Neural progenitor cell (in vitro differentiated cells): Measurements from ENCODE around the gene TMIE. TPM values are rescaled to one million over a fixed set of nuclear protein-coding genes. Genes with fewer than 3 reads are reported as not detected.

Experiments
- DNase-seq: peaks from one replicate; pipeline ENCODE4 v3.0.0-alpha.2; 2016; ENCODE audit warnings: low spot score
- H2AFZ ChIP-seq: fragments of 200-600 bp; sonication (generic); replicated peaks from 2 replicates; pipeline ENCODE4 v1.6.1; 2016; ENCODE audit warnings: antibody characterized with exemption
- H3F3A ChIP-seq: fragments of 200-600 bp; sonication (generic); 2 replicates; pipeline ENCODE4 v1.6.1; 2016; ENCODE audit warnings: antibody characterized with exemption, low read depth
- H3K27ac ChIP-seq: fragments of 200-600 bp; sonication (generic); 2 replicates; pipeline ENCODE4 v1.5.1; 2016; ENCODE audit warnings: mild to moderate bottlenecking
- H3K27me3 ChIP-seq: fragments of 200-600 bp; sonication (generic); 2 replicates; pipeline ENCODE4 v1.6.1; 2016; ENCODE audit warnings: mild to moderate bottlenecking, moderate library complexity
- H3K36me3 ChIP-seq: fragments of 200-600 bp; sonication (generic); 2 replicates; pipeline ENCODE4 v1.5.1; 2016
- H3K4me1 ChIP-seq: fragments of 200-600 bp; sonication (generic); 2 replicates; pipeline ENCODE4 v1.6.1; 2016; ENCODE audit warnings: mixed run types
- H3K4me2 ChIP-seq: fragments of 200-600 bp; sonication (generic); 2 replicates; pipeline ENCODE4 v1.6.1; 2016
- H3K4me3 ChIP-seq: fragments of 200-600 bp; sonication (generic); 2 replicates; pipeline ENCODE4 v1.5.1; 2016
- H3K79me2 ChIP-seq: fragments of 200-600 bp; sonication (generic); 2 replicates; pipeline ENCODE4 v1.6.1; 2016; ENCODE audit warnings: low read depth
- H3K9ac ChIP-seq: fragments of 200-600 bp; sonication (generic); 2 replicates; pipeline ENCODE4 v1.6.1; 2016
- H3K9me3 ChIP-seq: fragments of 200-600 bp; sonication (generic); 2 replicates; pipeline ENCODE4 v1.5.1; 2016; ENCODE audit warnings: low read depth
- H4K20me1 ChIP-seq: fragments of 200-600 bp; sonication (generic); 2 replicates; pipeline ENCODE4 v1.6.1; 2016; ENCODE audit warnings: low read depth
- H3K27ac Mint-ChIP-seq: 3 replicates; pipeline ENCODE4 v1.8.0; 2021; ENCODE audit warnings: mixed read lengths
- H3K27me3 Mint-ChIP-seq: 2 replicates; pipeline ENCODE4 v1.8.0; 2022; ENCODE audit warnings: low read depth, mild to moderate bottlenecking, inconsistent platforms, moderate library complexity, mixed read lengths; ENCODE audit not compliant: insufficient read depth
- H3K36me3 Mint-ChIP-seq: 3 replicates; pipeline ENCODE4 v1.8.0; 2021; ENCODE audit warnings: mixed read lengths
- H3K4me1 Mint-ChIP-seq: 3 replicates; pipeline ENCODE4 v1.8.0; 2021; ENCODE audit warnings: mixed read lengths
- H3K4me3 Mint-ChIP-seq: 3 replicates; pipeline ENCODE4 v1.8.0; 2021; ENCODE audit warnings: mild to moderate bottlenecking, moderate library complexity, mixed read lengths
- H3K9me3 Mint-ChIP-seq: 3 replicates; pipeline ENCODE4 v1.8.0; 2020; ENCODE audit warnings: mixed read lengths
- CTCF ChIP-seq: fragments of 200-600 bp; sonication (generic); IDR thresholded peaks from 2 replicates; pipeline ENCODE4 v1.5.1; 2017; ENCODE audit warnings: antibody characterized with exemption, mild to moderate bottlenecking
- EZH2 ChIP-seq: fragments of 200-600 bp; sonication (generic); IDR thresholded peaks from 2 replicates; pipeline ENCODE4 v1.6.1; 2017; ENCODE audit warnings: antibody characterized with exemption, mild to moderate bottlenecking, moderate library complexity
- EZH2phosphoT487 ChIP-seq: fragments of 200-600 bp; sonication (generic); IDR thresholded peaks from 2 replicates; pipeline ENCODE4 v1.6.1; 2017; ENCODE audit warnings: antibody characterized with exemption
- total RNA-seq: library from RNA; depleted of rRNA; stranded (reverse); fragments of >200 nt; gene quantifications from 2 replicates; pipeline ENCODE4 v1.2.3, GENCODE V29; 2015; ENCODE audit warnings: low replicate concordance

TMIE gene
- total RNA-seq, 1 donor from 2014 or later: not detected

GRCh38 chr3:46661776-46662766 is 39.1 kb upstream of the TMIE start:
- H3K4me3 ChIP-seq: no peak overlapping the region
- no peak overlapping the region for H3K27ac ChIP-seq
- peak overlapping the region; percentile 49 for H3K4me2 ChIP-seq
- H3K27me3 ChIP-seq: no peaks in the 10 kb centered on the region
- no peaks in the 10 kb centered on the region for H3K79me2 ChIP-seq
- peaks cover 50% of the 10 kb centered on the region for H3K4me1 Mint-ChIP-seq
- no peaks in the 10 kb centered on the region for H3K36me3 ChIP-seq
- peaks cover 22% of the 10 kb centered on the region for H3K27me3 Mint-ChIP-seq
- peak overlapping the region; percentile 29 for H3K4me3 Mint-ChIP-seq
- H3K4me1 ChIP-seq: peaks cover 49% of the 10 kb centered on the region
- peaks cover 2% of the 10 kb centered on the region for H3F3A ChIP-seq
- no peak for TF ChIP-seq EZH2phosphoT487
- TF ChIP-seq EZH2: no peak
- TF ChIP-seq CTCF: no peak
- H3K9ac ChIP-seq: no peak overlapping the region
- no peak overlapping the region for H2AFZ ChIP-seq
- no peaks in the 10 kb centered on the region for H3K9me3 ChIP-seq
- H3K27ac Mint-ChIP-seq: peak overlapping the region; percentile 78
- no peaks in the 10 kb centered on the region for H3K36me3 Mint-ChIP-seq
- peak; percentile 57 for DNase-seq
- H4K20me1 ChIP-seq: no peaks in the 10 kb centered on the region
- H3K9me3 Mint-ChIP-seq: no peaks in the 10 kb centered on the region

GRCh38 chr3:46662771-46663551 is 38.2 kb upstream of the TMIE start:
- Mint-ChIP-seq H3K27me3 (peaks cover 22% of the 10 kb centered on the region), H3K27ac (peak overlapping the region; percentile 78), H3K4me3 (peak overlapping the region; percentile 16), H3K9me3 (no peaks in the 10 kb centered on the region), H3K4me1 (peaks cover 50% of the 10 kb centered on the region), H3K36me3 (no peaks in the 10 kb centered on the region)
- DNase-seq: no peak
- Histone ChIP-seq H3K27me3 (no peaks in the 10 kb centered on the region), H3K9me3 (no peaks in the 10 kb centered on the region), H3F3A (no peaks in the 10 kb centered on the region), H2AFZ (no peak overlapping the region), H3K4me3 (no peak overlapping the region), H3K4me2 (peak overlapping the region; percentile 49), H3K27ac (no peak overlapping the region), H3K4me1 (peaks cover 47% of the 10 kb centered on the region), H3K79me2 (no peaks in the 10 kb centered on the region), H3K9ac (no peak overlapping the region), H3K36me3 (no peaks in the 10 kb centered on the region), H4K20me1 (no peaks in the 10 kb centered on the region)
- no peak for TF ChIP-seq EZH2
- no peak for TF ChIP-seq EZH2phosphoT487
- no peak for TF ChIP-seq CTCF

GRCh38 chr3:46663591-46664135 is 37.5 kb upstream of the TMIE start:
- no peaks in the 10 kb centered on the region for H3K9me3 ChIP-seq
- no peak overlapping the region for H2AFZ ChIP-seq
- H3K4me2 ChIP-seq: no peak overlapping the region
- no peaks in the 10 kb centered on the region for H3F3A ChIP-seq
- no peaks in the 10 kb centered on the region for H3K79me2 ChIP-seq
- no peaks in the 10 kb centered on the region for H3K9me3 Mint-ChIP-seq
- H3K27me3 ChIP-seq: no peaks in the 10 kb centered on the region
- no peak overlapping the region for H3K4me3 Mint-ChIP-seq
- no peaks in the 10 kb centered on the region for H3K36me3 Mint-ChIP-seq
- H3K4me1 Mint-ChIP-seq: peaks cover 49% of the 10 kb centered on the region
- peak overlapping the region; percentile 6 for H3K27ac Mint-ChIP-seq
- H3K27me3 Mint-ChIP-seq: peaks cover 18% of the 10 kb centered on the region
- no peak overlapping the region for H3K4me3 ChIP-seq
- TF ChIP-seq EZH2phosphoT487 (no peak), CTCF (peak; percentile 28), EZH2 (no peak)
- H3K27ac ChIP-seq: no peak overlapping the region
- H3K9ac ChIP-seq: no peak overlapping the region
- peak; percentile 53 for DNase-seq
- peaks cover 47% of the 10 kb centered on the region for H3K4me1 ChIP-seq
- no peaks in the 10 kb centered on the region for H3K36me3 ChIP-seq
- H4K20me1 ChIP-seq: no peaks in the 10 kb centered on the region
